ENCODE results near the gene ARHGAP15. TPM values are rescaled to one million over a fixed set of nuclear protein-coding genes. Genes with fewer than 3 reads are reported as not detected.

Gene ARHGAP15
- total RNA-seq, 1 donor from 2014 or later, result 0.51 TPM

DNA sequence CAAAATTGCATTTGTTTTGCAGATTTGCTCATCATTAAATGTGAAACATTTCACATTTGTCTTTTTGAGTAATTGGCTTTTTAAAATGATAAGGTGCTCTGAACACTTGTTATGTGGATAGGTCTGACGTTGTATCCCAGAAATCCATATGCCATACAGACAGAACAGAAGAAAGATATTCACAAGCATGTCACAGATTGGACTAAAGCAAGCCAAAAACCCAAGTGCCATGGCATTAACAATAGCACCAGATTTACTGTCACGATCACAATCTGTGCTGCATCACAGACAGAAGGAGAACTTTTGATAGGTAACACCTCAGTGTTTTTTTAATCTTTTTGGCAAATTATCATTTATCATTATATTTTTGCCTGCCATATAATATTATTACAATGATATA, 272.6 kb downstream of the ARHGAP15 start:
- H3K4me1 Mint-ChIP-seq, result peaks cover 27% of the 10 kb centered on the region
- H3K27me3 Mint-ChIP-seq (ENCODE audit: low read depth), result no peaks in the 10 kb centered on the region
- no peak overlapping the region for H3K27ac Mint-ChIP-seq
- H3K9me3 Mint-ChIP-seq, result peaks cover 10% of the 10 kb centered on the region
- DNase-seq (ENCODE audit: low spot score in 2 of 2, unreplicated experiment in 2 of 2), result no peak
- no peaks in the 10 kb centered on the region for H3K36me3 Mint-ChIP-seq
- no peak overlapping the region for H3K4me3 Mint-ChIP-seq
- TF ChIP-seq, protein P1, sequence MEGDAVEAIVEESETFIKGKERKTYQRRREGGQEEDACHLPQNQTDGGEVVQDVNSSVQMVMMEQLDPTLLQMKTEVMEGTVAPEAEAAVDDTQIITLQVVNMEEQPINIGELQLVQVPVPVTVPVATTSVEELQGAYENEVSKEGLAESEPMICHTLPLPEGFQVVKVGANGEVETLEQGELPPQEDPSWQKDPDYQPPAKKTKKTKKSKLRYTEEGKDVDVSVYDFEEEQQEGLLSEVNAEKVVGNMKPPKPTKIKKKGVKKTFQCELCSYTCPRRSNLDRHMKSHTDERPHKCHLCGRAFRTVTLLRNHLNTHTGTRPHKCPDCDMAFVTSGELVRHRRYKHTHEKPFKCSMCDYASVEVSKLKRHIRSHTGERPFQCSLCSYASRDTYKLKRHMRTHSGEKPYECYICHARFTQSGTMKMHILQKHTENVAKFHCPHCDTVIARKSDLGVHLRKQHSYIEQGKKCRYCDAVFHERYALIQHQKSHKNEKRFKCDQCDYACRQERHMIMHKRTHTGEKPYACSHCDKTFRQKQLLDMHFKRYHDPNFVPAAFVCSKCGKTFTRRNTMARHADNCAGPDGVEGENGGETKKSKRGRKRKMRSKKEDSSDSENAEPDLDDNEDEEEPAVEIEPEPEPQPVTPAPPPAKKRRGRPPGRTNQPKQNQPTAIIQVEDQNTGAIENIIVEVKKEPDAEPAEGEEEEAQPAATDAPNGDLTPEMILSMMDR (IDR thresholded peaks at IDR 0.05; ENCODE audit: unreplicated experiment), result no peak

- H3K9me3 Mint-ChIP-seq, result peaks cover 16% of the 10 kb centered on the region
- H3K36me3 Mint-ChIP-seq, result no peaks in the 10 kb centered on the region
- H3K27ac Mint-ChIP-seq, result no peak overlapping the region
- H3K27me3 Mint-ChIP-seq (ENCODE audit: low read depth), result no peaks in the 10 kb centered on the region
- H3K4me1 Mint-ChIP-seq, result peaks cover 24% of the 10 kb centered on the region
- DNase-seq (ENCODE audit: low spot score in 2 of 2, unreplicated experiment in 2 of 2), result no peak
- TF ChIP-seq, protein P1 (IDR thresholded peaks at IDR 0.05; ENCODE audit: unreplicated experiment), result no peak
- H3K4me3 Mint-ChIP-seq, result no peak overlapping the region
These were observed 273.2 kb downstream of the ARHGAP15 start for GRCh38 chr2:143402451-143402850.

DNA sequence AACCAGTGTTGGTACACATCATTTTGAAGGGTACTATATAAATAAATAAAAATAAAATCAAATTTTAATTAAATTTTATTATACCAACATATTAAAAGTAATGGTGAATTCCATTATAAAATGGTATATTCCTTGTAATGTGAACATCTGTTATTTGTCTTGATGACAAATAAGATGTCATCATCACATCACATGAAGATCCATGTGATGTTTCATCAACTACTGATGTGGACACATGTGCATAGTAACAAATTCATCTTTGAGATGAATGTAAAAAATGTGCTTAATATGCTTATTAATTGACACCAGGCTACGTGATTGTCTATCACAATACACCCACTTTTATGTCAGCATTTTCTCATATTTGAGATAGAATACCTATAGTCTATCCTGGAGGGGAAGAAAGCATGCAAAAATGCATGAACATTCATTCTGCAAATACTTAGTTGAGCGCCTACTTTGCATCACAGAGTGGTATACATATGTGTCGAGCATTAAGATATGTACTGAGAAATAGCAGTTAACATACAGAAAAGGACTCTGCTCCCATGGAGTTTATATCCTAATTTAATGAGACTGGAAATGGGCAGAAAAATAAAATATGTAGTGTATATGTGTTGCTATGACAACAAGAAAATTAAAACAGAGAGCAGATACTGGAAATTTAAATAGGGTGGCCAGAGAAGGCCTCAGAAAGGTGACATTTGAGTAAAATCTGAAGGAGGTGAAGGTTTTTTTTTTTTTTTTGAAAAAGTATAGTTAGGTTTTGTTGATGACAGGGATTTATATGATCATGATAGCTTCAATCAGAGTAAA, 281.1 kb downstream of the ARHGAP15 start:
- H3K27me3 Mint-ChIP-seq (ENCODE audit: low read depth), result no peaks in the 10 kb centered on the region
- no peaks in the 10 kb centered on the region for H3K4me1 Mint-ChIP-seq
- H3K36me3 Mint-ChIP-seq, result no peaks in the 10 kb centered on the region
- no peak overlapping the region for H3K27ac Mint-ChIP-seq
- H3K4me3 Mint-ChIP-seq, result no peak overlapping the region
- TF ChIP-seq, protein P1 (IDR thresholded peaks at IDR 0.05; ENCODE audit: unreplicated experiment), result no peak
- peaks cover 23% of the 10 kb centered on the region for H3K9me3 Mint-ChIP-seq
- DNase-seq (ENCODE audit: low spot score in 2 of 2, unreplicated experiment in 2 of 2), result no peak

DNA sequence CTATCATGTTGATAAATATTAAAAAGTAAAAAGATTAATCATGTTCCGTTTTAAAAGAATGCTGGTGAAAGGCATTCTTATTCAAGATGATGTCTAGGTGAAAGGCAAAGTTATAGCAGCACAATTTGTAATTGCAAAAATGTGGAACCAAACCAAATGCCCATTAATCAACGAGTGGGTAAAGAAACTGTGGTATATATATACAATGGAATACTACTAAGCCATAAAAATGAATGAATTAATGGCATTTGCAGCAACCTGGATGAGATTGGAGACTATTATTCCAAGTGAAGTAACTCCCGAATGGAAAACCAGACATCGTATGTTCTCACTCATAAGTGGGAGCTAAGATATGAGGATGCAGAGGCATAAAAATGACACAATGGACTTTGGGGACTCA, 286.4 kb downstream of the ARHGAP15 start:
- Mint-ChIP-seq H3K4me3 (no peak overlapping the region), H3K27ac (no peak overlapping the region), H3K27me3 (ENCODE audit: low read depth) (no peaks in the 10 kb centered on the region), H3K4me1 (no peaks in the 10 kb centered on the region), H3K36me3 (no peaks in the 10 kb centered on the region), H3K9me3 (peaks cover 18% of the 10 kb centered on the region)
- TF ChIP-seq, protein P1 (IDR thresholded peaks at IDR 0.05; ENCODE audit: unreplicated experiment), result no peak
- no peak for DNase-seq (ENCODE audit: low spot score in 2 of 2, unreplicated experiment in 2 of 2)

DNA sequence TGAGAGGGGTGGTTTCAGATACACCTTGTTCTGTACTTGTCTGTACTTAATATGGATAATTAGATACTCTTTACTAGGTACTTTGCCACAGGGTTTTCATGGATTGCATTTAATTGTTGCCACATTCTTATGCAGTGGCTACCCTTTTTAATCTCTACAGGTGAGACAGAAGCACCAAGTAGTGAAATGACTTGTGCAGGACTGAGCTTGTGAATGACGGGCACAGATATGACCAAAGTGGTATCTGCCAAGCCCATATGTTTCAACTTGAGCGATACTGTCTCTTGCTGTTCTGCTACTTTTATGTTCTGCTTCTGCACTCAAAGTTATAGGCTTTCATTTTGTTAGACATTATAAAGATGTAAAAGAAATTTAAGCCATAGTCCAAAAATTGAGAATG, 288.2 kb downstream of the ARHGAP15 start:
- Mint-ChIP-seq H3K9me3 (peaks cover 21% of the 10 kb centered on the region), H3K27ac (no peak overlapping the region), H3K4me1 (no peaks in the 10 kb centered on the region), H3K27me3 (ENCODE audit: low read depth) (no peaks in the 10 kb centered on the region), H3K4me3 (no peak overlapping the region), H3K36me3 (no peaks in the 10 kb centered on the region)
- TF ChIP-seq, protein P1 (IDR thresholded peaks at IDR 0.05; ENCODE audit: unreplicated experiment), result no peak
- no peak for DNase-seq (ENCODE audit: low spot score in 2 of 2, unreplicated experiment in 2 of 2)

Data from mesothelial cell of epicardium (in vitro differentiated cells).